Umbilical cord (tissue), 2 donors: Measurements from ENCODE around the gene YWHAB. TPM values are rescaled to one million over a fixed set of nuclear protein-coding genes. Genes with fewer than 3 reads are reported as not detected.

Experiments
- DNase-seq: peaks from one replicate; pipeline ENCODE4 v3.0.0-alpha.2; 2015; ENCODE audit warnings: low spot score
- total RNA-seq: library from RNA; depleted of rRNA; stranded (reverse); fragments of >200 nt; gene quantifications from one replicate; pipeline ENCODE4 v1.2.3, GENCODE V29; 2014; ENCODE audit warnings: low replicate concordance; ENCODE audit not compliant: insufficient read depth

The YWHAB gene
- total RNA-seq, 1 donor from 2014 or later = 57.5 TPM

DNA sequence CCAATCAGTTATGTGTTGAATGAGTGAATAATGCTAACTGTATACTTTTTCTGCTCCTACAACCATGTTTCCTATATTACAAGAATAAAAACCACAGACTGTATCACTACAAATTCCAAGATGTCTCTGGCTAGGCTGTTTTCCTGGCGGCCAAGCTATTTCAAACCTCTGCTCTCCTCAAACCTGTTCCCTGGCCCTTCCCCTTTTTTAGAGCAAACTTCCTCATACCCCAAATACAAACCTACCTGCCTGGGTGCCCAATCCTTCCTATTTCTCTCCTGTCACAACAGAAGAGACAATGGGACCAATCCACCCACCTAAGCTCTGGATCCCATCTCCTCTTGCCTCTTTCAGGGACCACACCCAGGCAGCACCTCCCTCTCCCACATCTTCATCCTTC, 67.2 kb downstream of the YWHAB start:
- DNase-seq = no peak

DNA sequence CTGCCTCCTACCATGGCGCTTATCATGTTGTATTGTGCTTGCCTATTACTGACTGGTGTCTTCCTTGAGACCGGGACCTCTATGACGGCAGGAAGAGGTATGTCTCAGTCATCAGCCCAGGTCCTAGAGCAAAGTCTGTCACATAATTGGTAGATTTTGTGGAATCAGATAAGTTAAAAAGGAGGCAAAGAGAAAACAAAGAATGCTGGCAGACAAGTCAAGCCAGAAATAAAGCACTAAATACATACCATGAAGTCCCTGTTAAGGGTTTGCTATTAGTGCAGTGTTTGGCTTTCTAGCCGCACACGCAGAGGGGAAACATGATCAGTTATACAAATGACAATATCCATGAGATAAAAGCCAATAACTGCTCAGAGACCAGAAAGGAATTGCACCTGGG, 68.7 kb downstream of the YWHAB start:
- peak; percentile 51 for DNase-seq

DNA sequence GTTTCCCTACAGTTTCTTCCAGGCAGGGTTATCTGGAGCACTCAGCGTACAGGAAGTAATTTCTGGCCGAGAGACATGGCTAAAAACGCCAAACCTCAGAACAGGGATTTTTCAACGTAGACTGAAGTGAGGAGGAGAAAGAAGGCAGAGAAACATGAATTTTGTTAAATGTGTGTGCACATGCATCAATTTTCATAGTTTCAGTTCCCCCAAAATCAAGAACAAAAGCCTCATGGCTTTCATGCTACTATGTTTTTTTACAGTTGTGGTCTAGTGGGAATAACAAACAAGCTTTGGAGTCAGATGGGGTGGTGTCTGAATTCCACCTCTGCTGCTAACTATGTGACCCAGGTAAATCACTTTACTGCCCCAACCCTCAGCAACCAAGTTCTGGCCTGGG, 69.8 kb downstream of the YWHAB start:
- DNase-seq = no peak

DNA sequence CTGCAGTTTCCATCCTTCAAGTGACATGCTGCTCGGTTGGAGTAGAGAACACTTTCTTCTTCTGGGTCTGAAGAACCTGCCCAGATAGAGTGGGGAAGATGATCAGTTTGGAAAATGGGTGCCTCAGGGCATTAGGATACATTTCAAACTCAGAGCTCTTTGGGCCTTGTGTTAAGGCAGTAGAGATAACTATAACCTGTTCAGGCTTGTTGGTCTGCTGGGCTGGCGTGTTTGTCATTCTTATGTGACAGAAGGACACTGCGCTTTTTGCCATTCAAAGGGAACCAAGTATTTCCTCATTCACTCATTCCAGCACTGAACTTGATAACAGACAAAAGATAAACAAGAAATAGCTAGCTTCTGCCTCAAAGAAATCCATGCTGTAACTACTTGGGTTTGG, 70.9 kb downstream of the YWHAB start:
- DNase-seq = peak; percentile 58

Other genes with a start within 250 kb of the YWHAB start
- 14.0 TPM for gene ADA, start 234.0 kb upstream of the YWHAB start, total RNA-seq
- 7.5 TPM for gene CCN5, start 170.3 kb upstream of the YWHAB start, total RNA-seq
- 0.96 TPM for gene KCNK15, start 139.8 kb upstream of the YWHAB start, total RNA-seq
- 2.9 TPM for gene RIMS4, start 75.2 kb upstream of the YWHAB start, total RNA-seq
- 6.5 TPM for gene PABPC1L, start 24.4 kb downstream of the YWHAB start, total RNA-seq
- 7.2 TPM for gene TOMM34, start 74.7 kb downstream of the YWHAB start, total RNA-seq
- 34.4 TPM for gene STK4, start 80.8 kb downstream of the YWHAB start, total RNA-seq
- 2.4 TPM for gene KCNS1, start 215.4 kb downstream of the YWHAB start, total RNA-seq
- 1.2 TPM for gene WFDC5, start 229.5 kb downstream of the YWHAB start, total RNA-seq
- gene WFDC12, start 238.8 kb downstream of the YWHAB start, total RNA-seq = not detected